IPS-18a (cell line): ENCODE measurements around the gene SELL.
A peak's percentile ranks its signal among the peaks of the same experiment; 100 is the strongest.

Source experiments
- H3K27ac ChIP-seq: one replicate; pipeline ENCODE4 v1.5.1; 2013; ENCODE audit warnings: low read length
- H3K27me3 ChIP-seq: one replicate; pipeline ENCODE4 v1.6.1; 2013; ENCODE audit warnings: mild to moderate bottlenecking, low read length; ENCODE audit not compliant: control insufficient read depth, insufficient read depth
- H3K36me3 ChIP-seq: one replicate; pipeline ENCODE4 v1.6.1; 2013; ENCODE audit warnings: low read depth, low read length; ENCODE audit not compliant: control insufficient read depth
- H3K4me1 ChIP-seq: one replicate; pipeline ENCODE4 v1.6.1; 2013; ENCODE audit warnings: low read depth, low read length; ENCODE audit not compliant: control insufficient read depth
- H3K4me3 ChIP-seq: one replicate; pipeline ENCODE4 v1.5.1; 2013; ENCODE audit warnings: low read length
- H3K9ac ChIP-seq: one replicate; pipeline ENCODE4 v1.6.1; 2013; ENCODE audit warnings: mild to moderate bottlenecking, low read length, moderate library complexity
- H3K9me3 ChIP-seq: one replicate; pipeline ENCODE4 v1.6.1; 2013; ENCODE audit warnings: low read depth, low read length; ENCODE audit not compliant: control insufficient read depth

The SELL gene

DNA sequence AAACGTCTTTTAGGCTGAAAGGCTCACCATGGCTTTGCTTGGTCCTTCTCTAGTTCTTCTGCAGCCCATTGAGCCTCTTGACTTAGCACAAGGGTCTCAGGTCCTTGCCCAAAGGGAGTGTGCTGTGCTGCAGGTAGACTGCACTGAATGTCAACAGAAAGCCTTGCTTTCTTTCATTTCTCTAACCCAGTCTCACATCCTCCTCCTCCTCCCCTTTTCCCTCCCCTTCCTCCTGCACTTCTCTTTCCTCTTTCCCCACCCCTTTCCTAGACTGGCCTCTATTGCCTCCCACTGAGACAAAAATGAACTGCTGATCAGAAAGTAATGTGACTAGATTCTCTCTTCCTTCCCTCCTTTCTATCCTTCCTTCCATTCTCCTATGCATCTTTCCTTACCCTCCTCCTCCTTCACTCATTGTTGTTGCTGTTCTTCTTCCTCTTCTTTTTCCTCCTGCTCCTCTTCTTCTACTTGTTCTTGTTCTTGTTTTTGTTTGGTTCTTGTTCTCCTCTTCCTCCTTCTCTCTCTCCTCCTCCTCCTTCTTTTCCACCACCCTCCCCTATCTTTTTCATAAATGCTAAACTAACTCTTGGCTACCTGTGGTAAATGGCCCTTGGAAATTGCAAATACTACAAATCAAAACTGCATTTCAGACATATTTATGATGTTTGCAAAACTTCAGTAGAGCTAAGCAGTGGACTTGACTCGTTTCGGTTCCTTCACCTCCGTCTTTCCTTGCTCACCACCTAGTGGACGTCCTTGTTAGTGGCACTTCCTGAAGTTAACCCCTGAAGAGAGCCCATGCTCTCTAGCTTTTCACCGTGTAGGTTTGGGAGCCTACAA, at the start of gene SELL:
SELL (minus strand) TSS at position 152 of the 840 bp plus-strand sequence; CDS start at position 30, 122 bp downstream.
- Histone ChIP-seq H3K4me3 (peak within 1 kb of the TSS; percentile 34), H3K4me1 (peaks cover 6% of the 10 kb centered on the region), H3K27me3 (no peaks in the 10 kb centered on the region), H3K9me3 (no peaks in the 10 kb centered on the region), H3K27ac (no peak within 1 kb of the TSS), H3K36me3 (no peaks in the 10 kb centered on the region), H3K9ac (no peak within 1 kb of the TSS)

DNA sequence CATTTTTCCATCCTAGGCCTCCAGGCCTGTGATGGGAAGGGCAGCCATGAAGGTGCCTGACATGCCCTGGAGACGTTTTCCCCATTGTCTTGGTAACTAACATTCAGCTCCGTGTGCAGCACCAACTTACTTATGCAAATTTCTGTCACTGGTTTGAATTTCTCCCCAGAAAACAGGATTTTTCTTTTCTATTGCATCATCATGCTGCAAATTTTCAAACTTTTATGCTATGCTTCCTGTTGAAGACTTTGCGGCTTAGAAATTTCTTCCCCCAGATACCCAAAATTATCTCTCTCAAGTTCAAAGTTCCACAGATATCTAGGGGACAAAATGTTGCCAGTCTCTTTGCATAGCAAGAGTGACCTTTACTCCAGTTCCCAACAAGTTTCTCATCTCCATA, 47.6 kb upstream of the SELL start:
- Histone ChIP-seq H3K36me3 (no peaks in the 10 kb centered on the region), H3K4me1 (no peaks in the 10 kb centered on the region), H3K9me3 (no peaks in the 10 kb centered on the region), H3K27ac (no peak overlapping the region), H3K4me3 (no peak overlapping the region), H3K27me3 (no peaks in the 10 kb centered on the region), H3K9ac (no peak overlapping the region)

DNA sequence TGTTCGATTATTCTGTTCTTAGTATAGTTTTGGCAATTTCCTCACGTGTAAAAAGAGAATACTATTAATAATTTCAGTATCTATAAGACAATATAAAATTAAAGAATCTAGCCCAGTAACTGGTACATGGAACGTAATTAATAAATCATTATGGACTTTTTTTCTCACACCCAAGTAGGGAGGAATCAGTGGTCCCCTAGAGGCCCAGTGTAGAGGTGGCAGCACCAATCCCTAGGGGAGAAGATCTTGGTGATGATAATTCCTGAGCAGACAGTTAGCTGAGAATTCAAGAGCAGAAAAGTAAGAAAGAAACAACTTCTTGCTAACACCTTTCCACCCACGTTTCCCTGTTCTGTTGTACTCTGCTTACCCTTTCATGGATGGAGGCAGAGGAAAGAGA, 42.1 kb upstream of the SELL start:
- no peak overlapping the region for H3K4me3 ChIP-seq
- H3K36me3 ChIP-seq = no peaks in the 10 kb centered on the region
- no peaks in the 10 kb centered on the region for H3K4me1 ChIP-seq
- no peak overlapping the region for H3K9ac ChIP-seq
- no peaks in the 10 kb centered on the region for H3K27me3 ChIP-seq
- H3K9me3 ChIP-seq = no peaks in the 10 kb centered on the region
- no peak overlapping the region for H3K27ac ChIP-seq

DNA sequence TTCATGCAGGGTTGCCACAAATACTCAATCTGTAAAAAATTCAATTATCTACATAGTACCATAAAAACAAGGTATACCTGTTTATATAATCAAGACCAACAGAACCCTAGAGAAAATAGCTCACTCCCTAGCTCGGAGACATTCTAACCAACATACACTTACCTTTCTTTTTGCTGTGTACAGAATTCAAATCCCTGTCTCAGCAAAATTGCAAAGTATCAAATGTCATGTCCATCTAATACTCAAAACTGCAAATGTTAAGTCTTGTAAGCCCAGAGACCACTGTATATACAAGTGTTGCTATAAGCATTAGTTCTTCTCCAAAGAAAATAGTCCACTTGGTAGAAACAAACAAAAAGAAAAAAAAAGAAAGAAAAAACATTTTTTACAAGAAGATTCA, 38.6 kb upstream of the SELL start:
- H3K27ac ChIP-seq = no peak overlapping the region
- no peaks in the 10 kb centered on the region for H3K27me3 ChIP-seq
- H3K9me3 ChIP-seq = no peaks in the 10 kb centered on the region
- no peak overlapping the region for H3K4me3 ChIP-seq
- no peak overlapping the region for H3K9ac ChIP-seq
- no peaks in the 10 kb centered on the region for H3K36me3 ChIP-seq
- H3K4me1 ChIP-seq = peaks cover 10% of the 10 kb centered on the region

DNA sequence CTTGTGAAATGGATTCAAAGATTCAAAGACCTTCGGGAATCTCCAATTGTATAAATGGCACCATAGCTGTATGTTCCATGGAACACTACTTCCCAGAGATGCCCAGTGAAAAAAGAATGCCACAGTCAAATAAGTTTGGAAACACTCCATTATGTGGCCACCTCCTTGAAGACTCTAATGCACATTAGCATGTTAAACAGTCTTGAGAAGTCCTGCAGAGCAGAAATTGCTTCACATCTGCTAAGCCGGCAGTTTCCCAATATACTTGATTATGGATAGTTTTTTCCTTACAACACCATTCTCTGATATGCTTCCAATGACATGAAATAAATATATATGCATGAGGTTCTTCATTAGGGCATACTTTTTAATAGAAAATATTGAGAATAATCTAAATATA, 35.1 kb upstream of the SELL start:
- Histone ChIP-seq H3K27ac (no peak overlapping the region), H3K4me3 (no peak overlapping the region), H3K9ac (no peak overlapping the region), H3K4me1 (peaks cover 10% of the 10 kb centered on the region), H3K27me3 (no peaks in the 10 kb centered on the region), H3K36me3 (no peaks in the 10 kb centered on the region), H3K9me3 (no peaks in the 10 kb centered on the region)

DNA sequence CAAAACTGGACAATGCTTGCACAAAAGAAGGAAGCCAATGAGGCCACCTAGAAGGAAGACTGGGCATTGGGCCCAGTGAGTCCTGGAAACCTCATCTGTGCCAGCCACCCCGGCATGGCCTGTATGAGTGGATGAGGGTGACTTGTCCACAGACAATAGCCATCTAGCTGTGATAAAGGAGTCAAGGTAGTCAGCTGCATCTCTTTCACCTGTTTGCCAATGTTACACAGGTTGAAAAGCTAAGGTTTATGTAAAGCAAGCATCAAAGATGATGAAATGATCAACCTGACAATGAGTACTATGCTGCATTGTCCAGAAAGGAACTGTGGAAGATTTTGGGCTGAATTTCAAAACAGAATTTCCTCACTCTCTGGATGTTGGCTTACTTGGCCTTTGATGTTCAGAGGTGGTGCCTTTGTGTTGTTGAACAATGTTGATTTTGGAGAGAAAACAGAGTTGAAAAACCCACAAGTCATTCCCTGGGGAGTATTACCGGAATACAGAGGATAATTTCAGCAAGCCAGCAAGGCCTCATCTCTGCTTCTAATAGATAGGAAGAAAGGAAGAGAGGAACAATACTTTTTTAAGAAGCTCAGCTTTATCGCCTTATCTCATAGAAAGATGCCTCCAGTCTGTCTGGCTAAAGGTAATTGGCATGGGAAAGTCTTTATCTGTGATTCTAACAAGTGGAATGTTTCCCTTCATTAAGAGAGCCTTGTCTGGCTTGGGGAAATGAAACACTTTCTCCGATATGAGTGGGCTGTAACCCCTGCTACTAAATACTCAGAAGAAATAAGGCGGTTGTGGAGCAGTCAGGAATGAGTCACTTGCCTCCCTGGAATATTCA, 33.8 kb upstream of the SELL start:
- Histone ChIP-seq H3K4me3 (no peak overlapping the region), H3K9ac (no peak overlapping the region), H3K9me3 (no peaks in the 10 kb centered on the region), H3K27me3 (no peaks in the 10 kb centered on the region), H3K27ac (no peak overlapping the region), H3K4me1 (peaks cover 10% of the 10 kb centered on the region), H3K36me3 (no peaks in the 10 kb centered on the region)

DNA sequence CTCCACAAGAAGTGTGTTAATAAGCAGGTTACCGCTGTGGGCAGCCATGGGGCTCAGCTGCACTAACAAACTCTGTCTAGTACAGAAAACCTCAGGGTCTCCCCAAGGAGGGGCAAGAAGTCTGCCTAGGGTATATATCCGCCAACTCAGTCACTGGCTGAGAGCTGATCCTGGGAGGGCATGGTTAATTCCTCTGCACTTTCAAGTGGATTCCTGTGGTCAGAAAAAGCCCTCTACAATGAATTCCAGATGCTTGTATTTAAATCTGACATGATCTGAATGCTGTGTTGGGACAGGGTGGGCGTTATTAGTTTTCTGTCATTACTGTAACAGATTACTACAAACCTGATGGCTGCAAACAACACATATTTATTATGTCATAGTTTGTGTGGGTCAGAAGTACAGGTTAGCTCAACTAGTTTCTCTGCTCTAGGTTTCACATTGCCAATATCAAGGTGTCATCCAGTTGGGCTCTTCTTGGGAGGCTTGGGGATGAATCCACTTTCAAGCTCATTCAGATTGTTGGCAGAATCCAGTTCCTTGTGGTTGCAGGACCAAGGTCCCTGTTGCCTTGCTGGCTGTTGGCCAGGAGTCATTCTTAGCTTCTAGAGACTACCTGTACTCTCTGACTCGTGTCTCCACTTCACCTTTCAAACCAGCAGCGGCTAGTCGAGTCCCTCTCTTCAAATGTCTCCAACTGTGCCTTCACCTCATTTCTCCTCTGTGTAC, 30.4 kb upstream of the SELL start:
- Histone ChIP-seq H3K9ac (no peak overlapping the region), H3K27ac (no peak overlapping the region), H3K27me3 (no peaks in the 10 kb centered on the region), H3K36me3 (no peaks in the 10 kb centered on the region), H3K9me3 (no peaks in the 10 kb centered on the region), H3K4me1 (peaks cover 13% of the 10 kb centered on the region), H3K4me3 (no peak overlapping the region)

DNA sequence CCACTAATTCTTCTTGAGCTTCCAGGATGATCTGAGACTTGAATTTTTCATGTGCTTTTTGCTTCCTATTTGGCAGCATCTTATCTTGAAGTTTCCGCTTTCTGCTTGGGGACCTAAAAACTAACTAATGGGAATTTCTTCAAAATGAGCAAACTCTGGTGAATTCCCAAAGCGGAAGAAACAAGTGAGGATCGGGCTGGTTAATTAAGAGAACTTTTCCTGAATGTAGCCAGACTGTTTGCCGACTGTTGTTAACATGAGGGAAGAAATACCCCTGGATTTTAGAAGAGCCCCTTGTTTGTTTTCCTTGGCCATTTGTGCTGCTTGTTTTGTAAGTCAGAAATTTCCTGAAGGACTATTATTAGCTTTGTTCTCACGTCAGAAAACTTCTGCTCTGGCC, 28.6 kb upstream of the SELL start:
- Histone ChIP-seq H3K36me3 (no peaks in the 10 kb centered on the region), H3K27ac (no peak overlapping the region), H3K4me3 (no peak overlapping the region), H3K27me3 (no peaks in the 10 kb centered on the region), H3K9me3 (no peaks in the 10 kb centered on the region), H3K4me1 (peaks cover 3% of the 10 kb centered on the region), H3K9ac (no peak overlapping the region)

DNA sequence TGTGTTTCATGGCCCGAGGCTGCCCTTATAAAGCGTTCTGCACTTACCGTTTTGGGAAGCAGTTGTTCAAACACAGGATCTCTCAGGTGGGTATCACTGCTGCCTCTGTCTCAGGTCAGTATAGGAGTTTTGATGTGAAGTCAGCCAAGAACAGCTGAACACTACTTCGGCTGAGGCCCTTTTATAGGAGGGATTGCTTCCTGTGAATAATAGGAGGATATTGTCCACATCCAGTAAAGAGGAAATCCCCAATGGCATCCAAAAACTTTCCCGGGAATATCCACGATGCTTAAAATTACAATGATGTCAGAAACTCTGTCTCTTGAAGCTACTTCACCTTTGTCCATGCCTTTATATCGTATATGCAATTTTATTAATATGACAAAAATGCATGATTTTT, 22.5 kb upstream of the SELL start, which contains the start of gene SELE:
SELE (minus strand) TSS at position 156 of the 400 bp plus-strand sequence. CDS start 467 bp downstream, outside the sequence.
- H3K4me1 ChIP-seq = peaks cover 3% of the 10 kb centered on the region

DNA sequence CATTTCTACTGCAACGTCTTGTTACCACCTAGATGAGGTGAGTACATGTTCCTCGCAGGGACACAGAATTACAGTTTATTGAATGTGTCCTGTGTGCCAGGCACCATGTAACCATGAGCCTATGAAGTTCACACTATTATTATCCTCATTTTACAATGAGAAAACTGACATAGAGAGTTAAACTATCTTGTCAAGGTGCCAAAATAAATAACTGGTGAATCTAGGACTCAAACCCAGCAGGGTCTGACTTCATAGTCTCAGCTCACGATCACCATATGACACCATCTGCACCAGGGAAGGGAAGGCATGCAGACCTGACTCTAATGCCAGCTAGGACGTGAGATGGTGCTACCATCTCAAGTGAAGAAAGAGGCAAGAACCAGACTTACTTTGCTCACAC, 20.0 kb upstream of the SELL start:
- H3K4me3 ChIP-seq = no peak overlapping the region
- H3K4me1 ChIP-seq = no peaks in the 10 kb centered on the region
- H3K27ac ChIP-seq = no peak overlapping the region
- no peaks in the 10 kb centered on the region for H3K9me3 ChIP-seq
- no peaks in the 10 kb centered on the region for H3K36me3 ChIP-seq
- H3K27me3 ChIP-seq = no peaks in the 10 kb centered on the region
- no peak overlapping the region for H3K9ac ChIP-seq

More for the DNA sequence above, 22.5 kb upstream of the SELL start, which contains the start of gene SELE:
- Histone ChIP-seq H3K9me3 (no peaks in the 10 kb centered on the region), H3K4me3 (no peak within 1 kb of the TSS), H3K27me3 (no peaks in the 10 kb centered on the region), H3K9ac (no peak within 1 kb of the TSS), H3K36me3 (no peaks in the 10 kb centered on the region), H3K27ac (no peak within 1 kb of the TSS)

DNA sequence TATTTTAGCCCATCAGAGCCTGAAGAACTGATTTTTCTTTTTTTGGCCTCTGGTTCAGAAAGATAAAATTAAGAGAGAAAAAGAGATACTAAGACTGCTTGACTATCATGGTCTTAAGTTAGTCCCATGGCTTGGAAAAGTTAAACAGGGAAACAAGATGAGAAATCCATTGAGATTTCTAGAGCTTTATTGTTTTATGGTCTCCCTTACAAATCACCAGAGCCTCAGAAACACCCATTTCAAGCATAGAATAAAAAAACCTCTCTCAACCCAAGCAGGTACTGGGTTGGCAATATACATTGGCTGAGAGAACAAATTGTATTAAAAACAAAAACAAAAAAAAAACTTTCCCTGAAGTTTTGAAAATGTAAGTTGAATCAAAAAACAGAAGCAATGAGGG, 18.6 kb upstream of the SELL start:
- H3K9ac ChIP-seq = no peak overlapping the region
- no peaks in the 10 kb centered on the region for H3K36me3 ChIP-seq
- no peaks in the 10 kb centered on the region for H3K9me3 ChIP-seq
- no peaks in the 10 kb centered on the region for H3K27me3 ChIP-seq
- H3K27ac ChIP-seq = no peak overlapping the region
- H3K4me3 ChIP-seq = no peak overlapping the region
- no peaks in the 10 kb centered on the region for H3K4me1 ChIP-seq
